Measurements from ENCODE around the gene DBNL.

GRCh38 chr7:44101966-44102845, 57.7 kb downstream of the DBNL start:
- TF ChIP-seq JUND (IDR thresholded peaks at IDR 0.05) (no peak), CTCF (IDR thresholded peaks at IDR 0.05; ENCODE audit: low read depth, low read length, missing input control) (no peak), RAD21 (IDR thresholded peaks at IDR 0.05) (no peak), SP1 (IDR thresholded peaks at IDR 0.05) (no peak), RXRA (IDR thresholded peaks at IDR 0.05) (no peak), TAF1 (conservative IDR thresholded peaks at IDR 0.05) (no peak), GABPA (IDR thresholded peaks at IDR 0.05 in 1 of 2, conservative IDR thresholded peaks at IDR 0.05 in 1 of 2) (no peak), EGR1 (IDR thresholded peaks at IDR 0.05; ENCODE audit: low read depth in 2 of 2) (no peak)
- TF ChIP-seq, protein P1, sequence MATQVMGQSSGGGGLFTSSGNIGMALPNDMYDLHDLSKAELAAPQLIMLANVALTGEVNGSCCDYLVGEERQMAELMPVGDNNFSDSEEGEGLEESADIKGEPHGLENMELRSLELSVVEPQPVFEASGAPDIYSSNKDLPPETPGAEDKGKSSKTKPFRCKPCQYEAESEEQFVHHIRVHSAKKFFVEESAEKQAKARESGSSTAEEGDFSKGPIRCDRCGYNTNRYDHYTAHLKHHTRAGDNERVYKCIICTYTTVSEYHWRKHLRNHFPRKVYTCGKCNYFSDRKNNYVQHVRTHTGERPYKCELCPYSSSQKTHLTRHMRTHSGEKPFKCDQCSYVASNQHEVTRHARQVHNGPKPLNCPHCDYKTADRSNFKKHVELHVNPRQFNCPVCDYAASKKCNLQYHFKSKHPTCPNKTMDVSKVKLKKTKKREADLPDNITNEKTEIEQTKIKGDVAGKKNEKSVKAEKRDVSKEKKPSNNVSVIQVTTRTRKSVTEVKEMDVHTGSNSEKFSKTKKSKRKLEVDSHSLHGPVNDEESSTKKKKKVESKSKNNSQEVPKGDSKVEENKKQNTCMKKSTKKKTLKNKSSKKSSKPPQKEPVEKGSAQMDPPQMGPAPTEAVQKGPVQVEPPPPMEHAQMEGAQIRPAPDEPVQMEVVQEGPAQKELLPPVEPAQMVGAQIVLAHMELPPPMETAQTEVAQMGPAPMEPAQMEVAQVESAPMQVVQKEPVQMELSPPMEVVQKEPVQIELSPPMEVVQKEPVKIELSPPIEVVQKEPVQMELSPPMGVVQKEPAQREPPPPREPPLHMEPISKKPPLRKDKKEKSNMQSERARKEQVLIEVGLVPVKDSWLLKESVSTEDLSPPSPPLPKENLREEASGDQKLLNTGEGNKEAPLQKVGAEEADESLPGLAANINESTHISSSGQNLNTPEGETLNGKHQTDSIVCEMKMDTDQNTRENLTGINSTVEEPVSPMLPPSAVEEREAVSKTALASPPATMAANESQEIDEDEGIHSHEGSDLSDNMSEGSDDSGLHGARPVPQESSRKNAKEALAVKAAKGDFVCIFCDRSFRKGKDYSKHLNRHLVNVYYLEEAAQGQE (IDR thresholded peaks at IDR 0.05): no peak
- TF ChIP-seq, protein P2, sequence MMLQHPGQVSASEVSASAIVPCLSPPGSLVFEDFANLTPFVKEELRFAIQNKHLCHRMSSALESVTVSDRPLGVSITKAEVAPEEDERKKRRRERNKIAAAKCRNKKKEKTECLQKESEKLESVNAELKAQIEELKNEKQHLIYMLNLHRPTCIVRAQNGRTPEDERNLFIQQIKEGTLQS (IDR thresholded peaks at IDR 0.05): no peak

Data from liver (tissue), 3 donors.